HUES6 (cell line): ENCODE results near the gene TRABD2B.

Experiments used
- H3K27ac ChIP-seq: 2 replicates; pipeline ENCODE4 v1.7.0; 2013; ENCODE audit warnings: low read depth, mild to moderate bottlenecking, low read length, inconsistent platforms
- H3K27me3 ChIP-seq: 2 replicates; pipeline ENCODE4 v1.6.1; 2013; ENCODE audit warnings: low read length; ENCODE audit not compliant: control insufficient read depth, insufficient read depth
- H3K36me3 ChIP-seq: 2 replicates; pipeline ENCODE4 v1.6.1; 2013; ENCODE audit warnings: low read length; ENCODE audit not compliant: control insufficient read depth, insufficient read depth
- H3K4me1 ChIP-seq: 2 replicates; pipeline ENCODE4 v1.6.1; 2013; ENCODE audit warnings: low read length; ENCODE audit not compliant: control insufficient read depth, insufficient read depth
- H3K4me3 ChIP-seq: 2 replicates; pipeline ENCODE4 v1.5.1; 2013; ENCODE audit warnings: low read depth, low read length
- H3K9ac ChIP-seq: one replicate; pipeline ENCODE4 v1.6.1; 2013; ENCODE audit warnings: mild to moderate bottlenecking, low read length
- H3K9me3 ChIP-seq: 2 replicates; pipeline ENCODE4 v1.6.1; 2013; ENCODE audit warnings: low read depth, low read length; ENCODE audit not compliant: control insufficient read depth, insufficient read depth

Gene TRABD2B

GRCh38 chr1:47934243-47934805, 62.9 kb downstream of the TRABD2B start:
- peaks cover 19% of the 10 kb centered on the region; the same call in 1 of the 2 replicates for H3K4me1 ChIP-seq
- H3K4me3 ChIP-seq, result no peak overlapping the region
- no peak overlapping the region for H3K9ac ChIP-seq
- no peaks in the 10 kb centered on the region for H3K9me3 ChIP-seq
- H3K27ac ChIP-seq, result no peak overlapping the region
- no peaks in the 10 kb centered on the region for H3K36me3 ChIP-seq
- no peaks in the 10 kb centered on the region for H3K27me3 ChIP-seq

GRCh38 chr1:47932743-47933142, 64.4 kb downstream of the TRABD2B start:
- Histone ChIP-seq H3K4me1 (peaks cover 19% of the 10 kb centered on the region; the same call in 1 of the 2 replicates), H3K27me3 (no peaks in the 10 kb centered on the region)

DNA sequence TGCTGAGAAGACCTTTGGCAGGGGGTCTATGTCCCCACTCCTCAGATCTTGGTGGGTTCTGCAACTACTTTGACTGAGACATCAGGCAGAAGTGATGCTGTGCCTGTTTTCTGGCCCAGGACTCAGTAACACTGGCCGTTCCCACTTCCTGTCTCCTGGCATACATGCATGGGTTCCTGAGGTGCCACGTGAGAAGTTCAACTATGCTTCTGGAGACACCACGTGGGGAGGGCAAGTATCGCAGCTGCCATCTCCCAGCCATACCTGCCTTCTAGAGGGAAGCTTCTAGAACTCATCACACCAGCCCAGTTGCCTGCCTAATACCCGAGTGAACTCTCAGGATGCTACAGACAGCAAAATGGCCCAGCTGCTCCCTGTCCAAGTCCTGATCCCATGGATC, 65.8 kb downstream of the TRABD2B start:
- H3K4me1 ChIP-seq, result peaks cover 19% of the 10 kb centered on the region; the same call in 1 of the 2 replicates
- no peak overlapping the region for H3K27ac ChIP-seq
- H3K9ac ChIP-seq, result no peak overlapping the region
- no peak overlapping the region for H3K4me3 ChIP-seq
- no peaks in the 10 kb centered on the region for H3K36me3 ChIP-seq
- H3K9me3 ChIP-seq, result no peaks in the 10 kb centered on the region
- H3K27me3 ChIP-seq, result no peaks in the 10 kb centered on the region

More at GRCh38 chr1:47932743-47933142, 64.4 kb downstream of the TRABD2B start:
- Histone ChIP-seq H3K4me3 (no peak overlapping the region), H3K36me3 (no peaks in the 10 kb centered on the region), H3K9ac (no peak overlapping the region), H3K9me3 (no peaks in the 10 kb centered on the region), H3K27ac (no peak overlapping the region)

GRCh38 chr1:47930210-47930840, 66.9 kb downstream of the TRABD2B start:
- H3K4me3 ChIP-seq, result no peak overlapping the region
- H3K27ac ChIP-seq, result no peak overlapping the region
- no peaks in the 10 kb centered on the region for H3K27me3 ChIP-seq
- H3K4me1 ChIP-seq, result peaks cover 19% of the 10 kb centered on the region; the same call in 1 of the 2 replicates
- H3K9me3 ChIP-seq, result no peaks in the 10 kb centered on the region
- H3K9ac ChIP-seq, result no peak overlapping the region
- no peaks in the 10 kb centered on the region for H3K36me3 ChIP-seq

GRCh38 chr1:47927165-47927564, 70.0 kb downstream of the TRABD2B start:
- no peaks in the 10 kb centered on the region for H3K9me3 ChIP-seq
- H3K9ac ChIP-seq, result no peak overlapping the region
- H3K36me3 ChIP-seq, result no peaks in the 10 kb centered on the region
- H3K4me3 ChIP-seq, result no peak overlapping the region
- H3K27ac ChIP-seq, result no peak overlapping the region
- H3K27me3 ChIP-seq, result no peaks in the 10 kb centered on the region
- H3K4me1 ChIP-seq, result peaks cover 2% of the 10 kb centered on the region; the same call in 1 of the 2 replicates

DNA sequence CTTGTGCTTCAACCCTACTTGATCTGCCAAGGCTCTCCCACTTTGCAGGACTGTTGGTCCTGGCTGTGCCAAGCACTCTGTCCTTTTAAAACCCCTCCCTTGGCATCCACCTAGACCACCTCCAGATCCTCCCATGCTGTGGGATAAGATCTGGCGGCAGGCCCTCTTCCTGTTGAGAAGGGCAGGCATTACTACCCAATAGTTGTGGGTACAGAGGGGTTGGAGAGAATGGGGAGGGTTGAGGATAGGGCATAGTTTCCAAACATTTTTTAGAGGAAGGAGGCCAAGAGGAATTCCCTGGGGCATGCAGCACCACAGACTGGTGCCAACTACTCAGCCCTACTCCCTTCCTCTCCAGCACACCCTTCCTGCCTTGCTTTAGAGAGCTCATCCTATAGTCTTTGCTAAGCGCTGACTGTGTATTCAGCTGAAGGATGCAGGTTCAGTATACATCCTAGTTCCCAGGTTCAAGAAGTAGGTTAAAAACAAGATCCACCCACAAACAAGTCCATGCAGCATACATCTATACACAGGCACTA, 70.7 kb downstream of the TRABD2B start:
- Histone ChIP-seq H3K4me3 (no peak overlapping the region), H3K27me3 (no peaks in the 10 kb centered on the region), H3K4me1 (peaks cover 2% of the 10 kb centered on the region; the same call in 1 of the 2 replicates), H3K27ac (no peak overlapping the region), H3K36me3 (no peaks in the 10 kb centered on the region), H3K9ac (no peak overlapping the region), H3K9me3 (no peaks in the 10 kb centered on the region)

GRCh38 chr1:47924270-47925048, 72.7 kb downstream of the TRABD2B start:
- no peaks in the 10 kb centered on the region for H3K36me3 ChIP-seq
- H3K27ac ChIP-seq, result no peak overlapping the region
- H3K9me3 ChIP-seq, result no peaks in the 10 kb centered on the region
- no peaks in the 10 kb centered on the region for H3K27me3 ChIP-seq
- no peak overlapping the region for H3K4me3 ChIP-seq
- no peak overlapping the region for H3K9ac ChIP-seq
- no peaks in the 10 kb centered on the region for H3K4me1 ChIP-seq

GRCh38 chr1:47921935-47922415, 75.2 kb downstream of the TRABD2B start:
- Histone ChIP-seq H3K27me3 (no peaks in the 10 kb centered on the region), H3K27ac (no peak overlapping the region), H3K36me3 (no peaks in the 10 kb centered on the region), H3K4me3 (no peak overlapping the region), H3K4me1 (no peaks in the 10 kb centered on the region), H3K9me3 (no peaks in the 10 kb centered on the region), H3K9ac (no peak overlapping the region)

DNA sequence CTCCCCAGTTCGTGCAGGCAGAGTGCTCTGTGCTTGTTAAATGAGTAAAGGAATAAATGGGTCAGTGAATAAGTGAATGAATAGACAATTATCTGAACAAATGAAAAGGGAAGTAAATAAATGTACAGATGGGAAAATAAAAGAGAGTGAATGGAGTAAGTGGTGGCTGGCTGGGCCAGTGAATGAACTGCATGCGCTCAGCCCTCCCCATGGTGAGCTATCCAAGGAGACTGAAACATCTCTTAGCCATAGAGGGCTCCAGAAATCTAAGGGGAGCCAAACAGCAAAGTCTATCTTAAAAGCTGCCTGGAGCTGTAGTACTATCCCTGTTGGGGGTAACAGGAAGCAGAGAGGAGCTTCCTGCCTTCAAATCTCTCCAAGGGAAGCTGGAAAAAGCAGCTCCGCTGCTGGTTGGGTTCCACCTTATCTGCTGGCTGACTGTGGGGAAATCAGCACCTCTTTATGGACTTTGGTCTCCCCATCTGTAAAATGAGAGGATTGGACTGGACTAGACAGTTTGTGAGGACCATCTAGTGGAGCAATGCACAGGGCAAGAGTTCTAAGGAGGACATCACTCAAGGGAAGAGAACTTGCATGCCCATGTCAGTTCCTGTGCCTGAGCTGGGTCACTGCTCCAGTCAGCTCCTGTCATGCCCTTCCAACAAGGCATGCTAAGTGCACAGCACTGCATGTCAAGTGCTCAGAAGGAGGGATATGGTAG, 77.9 kb downstream of the TRABD2B start:
- Histone ChIP-seq H3K4me1 (peaks cover 10% of the 10 kb centered on the region), H3K9me3 (no peaks in the 10 kb centered on the region), H3K4me3 (no peak overlapping the region), H3K27me3 (no peaks in the 10 kb centered on the region), H3K36me3 (no peaks in the 10 kb centered on the region), H3K27ac (no peak overlapping the region), H3K9ac (no peak overlapping the region)

GRCh38 chr1:47918257-47918867, 78.8 kb downstream of the TRABD2B start:
- Histone ChIP-seq H3K4me3 (no peak overlapping the region), H3K9me3 (no peaks in the 10 kb centered on the region), H3K4me1 (peaks cover 10% of the 10 kb centered on the region), H3K27ac (no peak overlapping the region), H3K36me3 (no peaks in the 10 kb centered on the region), H3K9ac (no peak overlapping the region), H3K27me3 (no peaks in the 10 kb centered on the region)
